Amniotic stem cell (primary cell): ENCODE data around the gene LHX5.
"Not testable (repeated sequence)": the region's sequence is repeated elsewhere in the genome, so short reads cannot be mapped to it uniquely, and the experiment has no call there.

Source experiments
- DNase-seq: peaks from one replicate; lab custom pipeline; 2025; lab: John Stamatoyannopoulos, UW

Gene LHX5

GRCh38 chr12:113471619-113472171, at the start of gene LHX5:
TSS of gene LHX5 (minus strand) at chr12:113471871. CDS start at chr12:113471498, 373 bp downstream.
- DNase-seq, result no peak

GRCh38 chr12:113519464-113520307, 48.0 kb upstream of the LHX5 start:
- no peak for DNase-seq

GRCh38 chr12:113515082-113515856, 43.6 kb upstream of the LHX5 start:
- no peak for DNase-seq

- DNase-seq, result no peak
Measured at GRCh38 chr12:113514602-113515001, 42.9 kb upstream of the LHX5 start.

- no peak for DNase-seq
Measured at GRCh38 chr12:113512568-113512967, 40.9 kb upstream of the LHX5 start.

GRCh38 chr12:113506867-113507266, 35.2 kb upstream of the LHX5 start:
- DNase-seq, result no peak

GRCh38 chr12:113505941-113506340, 34.3 kb upstream of the LHX5 start:
- DNase-seq, result no peak

- no peak for DNase-seq
Measured at GRCh38 chr12:113504917-113505316, 33.2 kb upstream of the LHX5 start.

- no peak for DNase-seq
Measured at GRCh38 chr12:113500782-113501311, 29.2 kb upstream of the LHX5 start.

- no peak for DNase-seq
Measured at GRCh38 chr12:113500306-113500675, 28.6 kb upstream of the LHX5 start.

- no peak for DNase-seq
Measured at GRCh38 chr12:113498490-113498889, 26.8 kb upstream of the LHX5 start.

- no peak for DNase-seq
Measured at GRCh38 chr12:113497693-113498092, 26.0 kb upstream of the LHX5 start.

GRCh38 chr12:113495941-113496340, 24.3 kb upstream of the LHX5 start:
- DNase-seq, result not testable (repeated sequence)

GRCh38 chr12:113488322-113488721, 16.7 kb upstream of the LHX5 start:
- DNase-seq, result no peak

GRCh38 chr12:113486722-113487121, 15.1 kb upstream of the LHX5 start:
- DNase-seq, result no peak

- DNase-seq, result no peak
Measured at GRCh38 chr12:113485330-113485729, 13.7 kb upstream of the LHX5 start.

- no peak for DNase-seq
Measured at GRCh38 chr12:113482334-113482733, 10.7 kb upstream of the LHX5 start.

- no peak for DNase-seq
Measured at GRCh38 chr12:113480336-113480971, 8.8 kb upstream of the LHX5 start.

- no peak for DNase-seq
Measured at GRCh38 chr12:113479590-113480335, 8.1 kb upstream of the LHX5 start.

GRCh38 chr12:113479216-113479589, 7.5 kb upstream of the LHX5 start:
- no peak for DNase-seq

GRCh38 chr12:113478351-113479011, 6.8 kb upstream of the LHX5 start:
- DNase-seq, result no peak
